ENCODE results near the gene FUT1. TPM values are rescaled to one million over a fixed set of nuclear protein-coding genes. Genes with fewer than 3 reads are reported as not detected.

The FUT1 gene
- total and polyA plus RNA-seq, 2 donors (not counting 3 experiments of a cell fraction or from before 2014, with no cell fraction given): 1.9 to 4.8 TPM

DNA sequence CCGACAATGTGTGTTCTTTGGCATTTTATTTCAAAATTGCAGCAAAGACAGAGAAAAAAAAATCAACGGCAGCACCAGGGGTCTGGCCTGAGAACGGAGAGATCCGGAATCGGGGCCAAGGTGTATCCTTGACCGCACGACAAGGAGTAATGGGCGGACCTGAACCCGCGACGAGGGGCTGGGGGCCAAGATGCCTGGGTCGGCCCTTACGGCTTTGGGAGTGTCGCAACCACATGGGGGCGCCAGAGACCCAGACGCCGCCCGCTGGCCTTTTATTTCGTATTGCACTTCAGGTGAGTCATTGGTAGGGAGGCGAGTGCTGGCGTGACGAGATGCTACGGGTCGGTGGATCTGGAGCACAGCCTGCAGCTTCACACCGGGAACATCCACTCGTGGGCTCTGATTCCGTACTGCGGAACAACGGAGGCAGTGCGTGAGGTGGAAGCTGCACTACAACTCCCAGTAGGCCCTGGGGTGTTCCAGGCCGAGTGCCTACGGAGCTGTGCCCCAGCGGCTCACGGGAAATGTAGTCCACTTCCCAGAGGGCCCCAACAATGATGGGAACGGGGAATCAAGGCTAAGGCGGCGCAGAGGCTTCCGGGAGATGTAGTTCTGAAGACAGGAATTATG is 42.7 kb upstream of the FUT1 start:
- peak; percentile 98 for FAIRE-seq
- BruUV-seq (replicated peaks): no TSS peak

More for the DNA sequence above, 42.7 kb upstream of the FUT1 start:
- Histone ChIP-seq H2AFZ (ENCODE audit: low read depth, low read length) (peak overlapping the region; percentile 33), H3K9me1 (replicated peaks; ENCODE audit: control insufficient read depth, extremely low read depth, insufficient read depth, low read length) (no peaks in the 10 kb centered on the region), H3K9ac (replicated peaks; ENCODE audit: extremely low read depth, insufficient read depth, low read length) (peak overlapping the region; percentile 26), H3K36me3 (ENCODE audit: control insufficient read depth in 2 of 2, extremely low read depth in 1 of 2, insufficient read depth in 2 of 2, low read length in 2 of 2) (no peaks in the 10 kb centered on the region), H3K4me1 (ENCODE audit: control insufficient read depth, extremely low read depth, insufficient read depth, low read length) (peaks cover 3% of the 10 kb centered on the region), H3K9me3 (replicated peaks; ENCODE audit: control insufficient read depth, insufficient read depth, low read length) (no peaks in the 10 kb centered on the region), H3K79me2 (ENCODE audit: control insufficient read depth, insufficient read depth, low read length) (no peaks in the 10 kb centered on the region), H3K4me2 (ENCODE audit: insufficient read depth, low read length) (peak overlapping the region; percentile 2), H3K4me3 (replicated peaks in 1 of 3; ENCODE audit: insufficient read depth in 1 of 3, low read depth in 1 of 3, low read length in 3 of 3) (peak overlapping the region in 2 of 3 experiments; percentile 18 to 37), H3K27me3 (ENCODE audit: control insufficient read depth in 2 of 2, insufficient read depth in 2 of 2, low read length in 2 of 2) (no peaks in the 10 kb centered on the region), H3K27ac (ENCODE audit: insufficient read depth, low read depth, low read length) (peak overlapping the region; percentile 2), H4K20me1 (replicated peaks; ENCODE audit: control insufficient read depth, extremely low read depth, insufficient read depth, low read length) (no peaks in the 10 kb centered on the region)
- peak; percentile 95 for DNase-seq (ENCODE audit: low read depth, low spot score)
- intact Hi-C loops (cut with micrococcal nuclease): loop anchor here (1.0 kb wide), 3 partner anchors 40 to 176 kb away; no protein-coding TSS in a partner anchor
- ChIA-PET CTCF (interaction anchor here (0.6 to 11.1 kb wide), 37 partner anchors 10 to 344 kb away, joined by 3 to 427 read pairs (median 5); partner anchors contain the start of genes BCAT2, CA11, GYS1 and HSD17B14), POLR2A (interaction anchor here (1.2 kb wide), 1 partner anchor 41 kb away, joined by 3 read pairs; the partner anchor contains the start of gene HSD17B14)
- dilution Hi-C loops (cut with MboI; ENCODE audit: extremely low pct_ligation_motif_present, low sequenced_read_pairs): no loop called here
- no peak for TF ChIP-seq MYC (IDR thresholded peaks at IDR 0.05; ENCODE audit: low read depth, low read length)
- TF ChIP-seq POLR2A (IDR thresholded peaks at IDR 0.05; ENCODE audit: low read depth, low read length): peak; percentile 48
- TF ChIP-seq EZH2 (IDR thresholded peaks at IDR 0.05; ENCODE audit: borderline replicate concordance, low read depth, low read length, severe bottlenecking): no peak
- TF ChIP-seq JUN (IDR thresholded peaks at IDR 0.05; ENCODE audit: borderline replicate concordance, insufficient read depth, insufficient read length, low read depth): peak; percentile 38
- TF ChIP-seq FOS (IDR thresholded peaks at IDR 0.05; ENCODE audit: borderline replicate concordance, insufficient read depth, low read length): peak; percentile 66
- peak; percentile 73 for TF ChIP-seq POLR2AphosphoS5 (IDR thresholded peaks at IDR 0.05; ENCODE audit: insufficient read depth, low read depth, low read length)
- TF ChIP-seq, protein P1, sequence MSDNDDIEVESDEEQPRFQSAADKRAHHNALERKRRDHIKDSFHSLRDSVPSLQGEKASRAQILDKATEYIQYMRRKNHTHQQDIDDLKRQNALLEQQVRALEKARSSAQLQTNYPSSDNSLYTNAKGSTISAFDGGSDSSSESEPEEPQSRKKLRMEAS (IDR thresholded peaks at IDR 0.05; ENCODE audit: insufficient read depth, insufficient read length): no peak
- no peak for TF ChIP-seq GATA2 (IDR thresholded peaks at IDR 0.05; ENCODE audit: insufficient read depth, insufficient read length, low read depth, low read length)
- TF ChIP-seq, protein P2, sequence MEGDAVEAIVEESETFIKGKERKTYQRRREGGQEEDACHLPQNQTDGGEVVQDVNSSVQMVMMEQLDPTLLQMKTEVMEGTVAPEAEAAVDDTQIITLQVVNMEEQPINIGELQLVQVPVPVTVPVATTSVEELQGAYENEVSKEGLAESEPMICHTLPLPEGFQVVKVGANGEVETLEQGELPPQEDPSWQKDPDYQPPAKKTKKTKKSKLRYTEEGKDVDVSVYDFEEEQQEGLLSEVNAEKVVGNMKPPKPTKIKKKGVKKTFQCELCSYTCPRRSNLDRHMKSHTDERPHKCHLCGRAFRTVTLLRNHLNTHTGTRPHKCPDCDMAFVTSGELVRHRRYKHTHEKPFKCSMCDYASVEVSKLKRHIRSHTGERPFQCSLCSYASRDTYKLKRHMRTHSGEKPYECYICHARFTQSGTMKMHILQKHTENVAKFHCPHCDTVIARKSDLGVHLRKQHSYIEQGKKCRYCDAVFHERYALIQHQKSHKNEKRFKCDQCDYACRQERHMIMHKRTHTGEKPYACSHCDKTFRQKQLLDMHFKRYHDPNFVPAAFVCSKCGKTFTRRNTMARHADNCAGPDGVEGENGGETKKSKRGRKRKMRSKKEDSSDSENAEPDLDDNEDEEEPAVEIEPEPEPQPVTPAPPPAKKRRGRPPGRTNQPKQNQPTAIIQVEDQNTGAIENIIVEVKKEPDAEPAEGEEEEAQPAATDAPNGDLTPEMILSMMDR (IDR thresholded peaks at IDR 0.05; ENCODE audit: extremely low read depth in 1 of 2, insufficient read depth in 1 of 2, low read depth in 1 of 2, low read length in 2 of 2): peak; percentile 94 to 96
